HG03432 (cell line): Measurements from ENCODE around the gene ANKRD17.
"Not testable (repeated sequence)": the region's sequence is repeated elsewhere in the genome, so short reads cannot be mapped to it uniquely, and the experiment has no call there.

Source experiments
- ATAC-seq: cut with Tn5 transposase; IDR thresholded peaks from one replicate; pipeline ENCODE4 v1.9.1; 2021; ENCODE audit warnings: mild to moderate bottlenecking, moderate library complexity; ENCODE audit not compliant: unreplicated experiment

The ANKRD17 gene

GRCh38 chr4:73258686-73259570 lies at the start of gene ANKRD17:
Gene ANKRD17, minus strand, starts transcription at chr4:73258798. Its CDS starts 130 bp downstream, at chr4:73258668.
- peak; percentile 82 for ATAC-seq

GRCh38 chr4:73308286-73308685 lies 49.7 kb upstream of the ANKRD17 start:
- ATAC-seq = peak; percentile 66

- no peak for ATAC-seq
Observed at GRCh38 chr4:73303711-73304110, 45.1 kb upstream of the ANKRD17 start.

GRCh38 chr4:73299548-73300280 lies 41.1 kb upstream of the ANKRD17 start:
- ATAC-seq = no peak

- ATAC-seq = not testable (repeated sequence)
Observed at GRCh38 chr4:73292661-73293060, 34.1 kb upstream of the ANKRD17 start.

- ATAC-seq = no peak
Observed at GRCh38 chr4:73281982-73282381, 23.4 kb upstream of the ANKRD17 start.

- no peak for ATAC-seq
Observed at GRCh38 chr4:73281396-73281795, 22.8 kb upstream of the ANKRD17 start.

- no peak for ATAC-seq
Observed at GRCh38 chr4:73277201-73277600, 18.6 kb upstream of the ANKRD17 start.

GRCh38 chr4:73275318-73275654 lies 16.7 kb upstream of the ANKRD17 start:
- no peak for ATAC-seq

GRCh38 chr4:73272816-73273215 lies 14.2 kb upstream of the ANKRD17 start:
- no peak for ATAC-seq

- ATAC-seq = no peak
Observed at GRCh38 chr4:73267050-73267449, 8.5 kb upstream of the ANKRD17 start.

- ATAC-seq = peak; percentile 6
Observed at GRCh38 chr4:73259571-73260090, 1.0 kb upstream of the ANKRD17 start.

GRCh38 chr4:73258436-73258685 lies 237 bp downstream of the ANKRD17 start:
- peak; percentile 37 for ATAC-seq

GRCh38 chr4:73257651-73258435 lies 755 bp downstream of the ANKRD17 start:
- peak; percentile 20 for ATAC-seq

GRCh38 chr4:73257234-73257633 lies 1.4 kb downstream of the ANKRD17 start:
- ATAC-seq = peak; percentile 22

- not testable (repeated sequence) for ATAC-seq
Observed at GRCh38 chr4:73255847-73256246, 2.8 kb downstream of the ANKRD17 start.

- ATAC-seq = no peak
Observed at GRCh38 chr4:73252001-73252400, 6.6 kb downstream of the ANKRD17 start.

GRCh38 chr4:73251384-73251783 lies 7.2 kb downstream of the ANKRD17 start:
- ATAC-seq = no peak

- no peak for ATAC-seq
Observed at GRCh38 chr4:73250642-73251041, 8.0 kb downstream of the ANKRD17 start.

- no peak for ATAC-seq
Observed at GRCh38 chr4:73248821-73249220, 9.8 kb downstream of the ANKRD17 start.

GRCh38 chr4:73248416-73248815 lies 10.2 kb downstream of the ANKRD17 start:
- no peak for ATAC-seq
